Neural cell (in vitro differentiated cells): ENCODE results near the gene INHA. TPM values are rescaled to one million over a fixed set of nuclear protein-coding genes. Genes with fewer than 3 reads are reported as not detected.

ENCODE experiments used
- H2AFZ ChIP-seq: fragments of 200-600, 300-800 bp; sonication (generic), shearing (Covaris generic); 2 replicates; pipeline ENCODE4 v1.6.0; 2014; ENCODE audit warnings: low read depth, mild to moderate bottlenecking, antibody characterized with exemption, low read length, moderate library complexity
- H3F3A ChIP-seq: fragments of 200-600 bp; shearing (Covaris generic); 2 replicates; pipeline ENCODE4 v1.6.1; 2016; ENCODE audit warnings: mild to moderate bottlenecking, moderate library complexity, mixed read lengths, antibody characterized with exemption, low read length; ENCODE audit not compliant: insufficient read depth, poor library complexity, severe bottlenecking
- H3K27ac ChIP-seq: fragments of 200-600, 300-800 bp; sonication (generic), shearing (Covaris generic); 2 replicates; pipeline ENCODE4 v1.5.1; 2014; ENCODE audit warnings: mild to moderate bottlenecking, low read length, moderate library complexity
- H3K27me3 ChIP-seq: fragments of 300-800, 200-600 bp; sonication (generic), shearing (Covaris generic); 2 replicates; pipeline ENCODE4 v1.6.0; 2014; ENCODE audit warnings: mild to moderate bottlenecking, low read depth, low read length, moderate library complexity; ENCODE audit not compliant: insufficient read depth
- H3K36me3 ChIP-seq: fragments of 300-800, 200-600 bp; sonication (generic), shearing (Covaris generic); 2 replicates; pipeline ENCODE4 v1.5.1; 2014; ENCODE audit warnings: mild to moderate bottlenecking, antibody characterized with exemption, low read length, moderate library complexity; ENCODE audit not compliant: insufficient read depth
- H3K4me2 ChIP-seq: fragments of 300-800, 200-600 bp; sonication (generic), shearing (Covaris generic); 2 replicates; pipeline ENCODE4 v1.6.0; 2014; ENCODE audit warnings: mild to moderate bottlenecking, low read length
- H3K4me3 ChIP-seq: fragments of 300-800, 200-600 bp; sonication (generic), shearing (Covaris generic); 2 replicates; pipeline ENCODE4 v1.5.1; 2014; ENCODE audit warnings: mild to moderate bottlenecking, low read length, moderate library complexity
- H3K79me2 ChIP-seq: fragments of 200-600 bp; shearing (Covaris generic); replicated peaks from 2 replicates; pipeline ENCODE4 v1.6.0; 2014; ENCODE audit warnings: mild to moderate bottlenecking, low read length, moderate library complexity; ENCODE audit not compliant: insufficient read depth
- H3K9ac ChIP-seq: fragments of 300-800, 200-600 bp; sonication (generic), shearing (Covaris generic); 2 replicates; pipeline ENCODE4 v1.6.1; 2016; ENCODE audit warnings: mild to moderate bottlenecking, low read length, mixed read lengths
- H3K9me2 ChIP-seq: fragments of 200-600 bp; shearing (Covaris generic); 2 replicates; pipeline ENCODE4 v1.6.1; 2016; ENCODE audit warnings: mild to moderate bottlenecking, low read length, mixed read lengths; ENCODE audit not compliant: insufficient read depth
- H3K9me3 ChIP-seq: fragments of 200-600, 300-800 bp; sonication (generic), shearing (Covaris generic); 2 replicates; pipeline ENCODE4 v1.6.1; 2016; ENCODE audit warnings: mild to moderate bottlenecking, mixed run types, low read length, moderate library complexity, mixed read lengths
- H4K20me1 ChIP-seq: fragments of 200-600 bp; shearing (Covaris generic); 2 replicates; pipeline ENCODE4 v1.6.1; 2016; ENCODE audit warnings: mild to moderate bottlenecking, mixed run types; ENCODE audit not compliant: insufficient read depth
- EP300 ChIP-seq: fragments of 450-650 bp; conservative IDR thresholded peaks from 2 replicates; pipeline ENCODE4 v1.6.1; 2014; ENCODE audit warnings: antibody characterized with exemption, mild to moderate bottlenecking, moderate library complexity; ENCODE audit not compliant: poor library complexity, severe bottlenecking
- EZH2 ChIP-seq: fragments of 200-600, 300-800 bp; shearing (Covaris generic), sonication (generic); IDR thresholded peaks from 2 replicates; pipeline ENCODE4 v1.6.1; 2014; ENCODE audit warnings: antibody characterized with exemption, low read length, borderline replicate concordance, mild to moderate bottlenecking; ENCODE audit not compliant: insufficient read depth, poor library complexity, severe bottlenecking
- MXI1 ChIP-seq: fragments of 450-650 bp; conservative IDR thresholded peaks from 2 replicates; pipeline ENCODE4 v1.6.1; 2014; ENCODE audit warnings: antibody characterized with exemption, mild to moderate bottlenecking; ENCODE audit not compliant: poor library complexity, severe bottlenecking
- POLR2AphosphoS5 ChIP-seq: IDR thresholded peaks from 2 replicates; pipeline ENCODE4 v1.6.1; 2012
- RAD21 ChIP-seq: fragments of 450-650 bp; conservative IDR thresholded peaks from 2 replicates; pipeline ENCODE4 v1.6.1; 2014; ENCODE audit warnings: antibody characterized with exemption, mild to moderate bottlenecking, moderate library complexity
- REST ChIP-seq: IDR thresholded peaks from 2 replicates; pipeline ENCODE4 v1.6.1; 2012; ENCODE audit warnings: borderline replicate concordance
- SMC3 ChIP-seq: fragments of 450-650 bp; conservative IDR thresholded peaks from 2 replicates; pipeline ENCODE4 v1.6.1; 2014; ENCODE audit warnings: antibody characterized with exemption, mild to moderate bottlenecking, moderate library complexity; ENCODE audit not compliant: poor library complexity
- TAF1 ChIP-seq: IDR thresholded peaks from 2 replicates; pipeline ENCODE4 v1.6.1; 2012; ENCODE audit warnings: low read depth
- polyA plus RNA-seq: library from polyadenylated mRNA; depleted of rRNA; stranded (reverse); fragments of >200 nt; gene quantifications from 2 replicates; pipeline ENCODE4 v1.2.3, GENCODE V29; 2014
- TF ChIP-seq, protein P1 (sequence below): fragments of 450-650 bp; IDR thresholded peaks from 2 replicates; pipeline ENCODE4 v1.5.1; 2014; ENCODE audit warnings: antibody characterized with exemption, mild to moderate bottlenecking, moderate library complexity; ENCODE audit not compliant: poor library complexity, severe bottlenecking

INHA gene
- polyA plus RNA-seq, 1 donor from 2014 or later = 2.7 TPM

- no peaks in the 10 kb centered on the region for H3K9me3 ChIP-seq
- no peak overlapping the region for H3K4me3 ChIP-seq
- no peaks in the 10 kb centered on the region for H4K20me1 ChIP-seq
- no peaks in the 10 kb centered on the region for H3K36me3 ChIP-seq
- H3F3A ChIP-seq = no peaks in the 10 kb centered on the region
- no peak for TF ChIP-seq EZH2
- TF ChIP-seq, protein P1, sequence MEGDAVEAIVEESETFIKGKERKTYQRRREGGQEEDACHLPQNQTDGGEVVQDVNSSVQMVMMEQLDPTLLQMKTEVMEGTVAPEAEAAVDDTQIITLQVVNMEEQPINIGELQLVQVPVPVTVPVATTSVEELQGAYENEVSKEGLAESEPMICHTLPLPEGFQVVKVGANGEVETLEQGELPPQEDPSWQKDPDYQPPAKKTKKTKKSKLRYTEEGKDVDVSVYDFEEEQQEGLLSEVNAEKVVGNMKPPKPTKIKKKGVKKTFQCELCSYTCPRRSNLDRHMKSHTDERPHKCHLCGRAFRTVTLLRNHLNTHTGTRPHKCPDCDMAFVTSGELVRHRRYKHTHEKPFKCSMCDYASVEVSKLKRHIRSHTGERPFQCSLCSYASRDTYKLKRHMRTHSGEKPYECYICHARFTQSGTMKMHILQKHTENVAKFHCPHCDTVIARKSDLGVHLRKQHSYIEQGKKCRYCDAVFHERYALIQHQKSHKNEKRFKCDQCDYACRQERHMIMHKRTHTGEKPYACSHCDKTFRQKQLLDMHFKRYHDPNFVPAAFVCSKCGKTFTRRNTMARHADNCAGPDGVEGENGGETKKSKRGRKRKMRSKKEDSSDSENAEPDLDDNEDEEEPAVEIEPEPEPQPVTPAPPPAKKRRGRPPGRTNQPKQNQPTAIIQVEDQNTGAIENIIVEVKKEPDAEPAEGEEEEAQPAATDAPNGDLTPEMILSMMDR = no peak
- TF ChIP-seq SMC3 = no peak
- TF ChIP-seq RAD21 = no peak
- TF ChIP-seq EP300 = no peak
- TF ChIP-seq MXI1 = no peak
- TF ChIP-seq TAF1 = no peak
- no peak for TF ChIP-seq POLR2AphosphoS5
- no peak for TF ChIP-seq REST
- H2AFZ ChIP-seq = no peak overlapping the region
- no peaks in the 10 kb centered on the region for H3K9me2 ChIP-seq
- no peaks in the 10 kb centered on the region for H3K79me2 ChIP-seq
- H3K4me2 ChIP-seq = no peak overlapping the region
- H3K9ac ChIP-seq = no peak overlapping the region
- no peaks in the 10 kb centered on the region for H3K27me3 ChIP-seq
- no peak overlapping the region for H3K27ac ChIP-seq
These were observed 41.5 kb downstream of the INHA start for GRCh38 chr2:219613461-219614070.

- Histone ChIP-seq H3K9me2 (no peaks in the 10 kb centered on the region), H3K36me3 (no peaks in the 10 kb centered on the region), H3K27me3 (no peaks in the 10 kb centered on the region), H3K9me3 (no peaks in the 10 kb centered on the region), H2AFZ (no peak overlapping the region), H3K4me3 (no peak overlapping the region), H3K27ac (no peak overlapping the region), H3K79me2 (no peaks in the 10 kb centered on the region), H3K9ac (no peak overlapping the region), H3K4me2 (no peak overlapping the region), H3F3A (no peaks in the 10 kb centered on the region), H4K20me1 (no peaks in the 10 kb centered on the region)
- TF ChIP-seq EP300 (no peak), POLR2AphosphoS5 (no peak), TAF1 (no peak), SMC3 (no peak), RAD21 (no peak), EZH2 (no peak), MXI1 (no peak)
- TF ChIP-seq, protein P1 = no peak
These were observed 42.2 kb downstream of the INHA start for GRCh38 chr2:219614076-219614860.
